NOMO-1 treated with DMSO at 0.1 percent for 48 hours (cell line): ENCODE measurements around the gene IL20.

ENCODE experiments used
- DNase-seq: peaks from one replicate; lab custom pipeline; 2025; ENCODE audit not compliant: unreplicated experiment; lab: John Stamatoyannopoulos, UW

The IL20 gene

GRCh38 chr1:206899717-206900116 lies 34.3 kb downstream of the IL20 start:
- DNase-seq, result no peak

- no peak for DNase-seq
These were observed 34.7 kb downstream of the IL20 start for GRCh38 chr1:206900149-206900548.

GRCh38 chr1:206901944-206902343 lies 36.5 kb downstream of the IL20 start:
- DNase-seq, result no peak

- DNase-seq, result no peak
These were observed 37.3 kb downstream of the IL20 start for GRCh38 chr1:206902702-206903101.

- DNase-seq, result no peak
These were observed 38.3 kb downstream of the IL20 start for GRCh38 chr1:206903687-206904086.

GRCh38 chr1:206904423-206905142 lies 39.2 kb downstream of the IL20 start:
- no peak for DNase-seq

- DNase-seq, result peak; percentile 11
These were observed 40.1 kb downstream of the IL20 start for GRCh38 chr1:206905295-206906164.

GRCh38 chr1:206907304-206907991 lies 42.0 kb downstream of the IL20 start:
- DNase-seq, result no peak

- no peak for DNase-seq
These were observed 42.6 kb downstream of the IL20 start for GRCh38 chr1:206908038-206908437.

- no peak for DNase-seq
These were observed 43.9 kb downstream of the IL20 start for GRCh38 chr1:206909161-206909882.

GRCh38 chr1:206909883-206910318 lies 44.5 kb downstream of the IL20 start:
- DNase-seq, result no peak

- DNase-seq, result peak; percentile 50
These were observed 45.7 kb downstream of the IL20 start for GRCh38 chr1:206911064-206911663.

GRCh38 chr1:206912445-206913095 lies 47.1 kb downstream of the IL20 start:
- peak; percentile 60 for DNase-seq

GRCh38 chr1:206913766-206914537 lies 48.5 kb downstream of the IL20 start:
- DNase-seq, result no peak

GRCh38 chr1:206915030-206915735 lies 49.8 kb downstream of the IL20 start:
- no peak for DNase-seq

- no peak for DNase-seq
These were observed 50.7 kb downstream of the IL20 start for GRCh38 chr1:206916000-206916709.

GRCh38 chr1:206918076-206918475 lies 52.7 kb downstream of the IL20 start:
- no peak for DNase-seq
